Ovary (tissue), 3 donors: Measurements from ENCODE around the gene RUFY4.

Experiments
- CTCF ChIP-seq, 3 donors: fragments of 450-650 bp in 2 of 3; fragments of 200-600 bp in 1 of 3; IDR thresholded peaks; one replicate each; pipeline versions ENCODE4 v1.5.1 to v1.8.0; 2016 to 2022; ENCODE audit warnings: antibody characterized with exemption in 3 of 3, mild to moderate bottlenecking in 1 of 3
- EP300 ChIP-seq: sonication (generic); formaldehyde crosslinking; IDR thresholded peaks from one replicate; pipeline ENCODE4 v1.6.1; 2017; ENCODE audit warnings: antibody characterized with exemption
- POLR2A ChIP-seq: fragments of 450-650 bp; IDR thresholded peaks from one replicate; pipeline ENCODE4 v1.6.1; 2017; ENCODE audit warnings: antibody characterized with exemption, mild to moderate bottlenecking, moderate library complexity
- donor health status: DM: no; HTN: no; CAD: no.

GRCh38 chr2:218026244-218026643, 42.8 kb upstream of the RUFY4 start:
- TF ChIP-seq POLR2A (no peak), CTCF (IDR thresholded peaks at IDR 0.05) (no peak), EP300 (no peak)
